Anterior cingulate cortex (tissue), 58 donors: Measurements from ENCODE around the gene RBKS.

Experiments
- DNase-seq, 58 donors: peaks; one replicate each; lab custom pipeline; 2025; lab: John Stamatoyannopoulos, UW

RBKS gene

GRCh38 chr2:27838502-27838901 is 51.7 kb downstream of the RBKS start:
- no peak for DNase-seq

GRCh38 chr2:27833931-27834330 is 56.3 kb downstream of the RBKS start:
- DNase-seq: no peak

GRCh38 chr2:27832396-27832795 is 57.8 kb downstream of the RBKS start:
- DNase-seq: no peak

GRCh38 chr2:27831279-27832050 is 58.7 kb downstream of the RBKS start:
- no peak for DNase-seq

- no peak for DNase-seq
These were observed 59.5 kb downstream of the RBKS start for GRCh38 chr2:27830656-27831055.

GRCh38 chr2:27829791-27830190 is 60.4 kb downstream of the RBKS start:
- no peak for DNase-seq

GRCh38 chr2:27828305-27828704 is 61.9 kb downstream of the RBKS start:
- no peak for DNase-seq

- DNase-seq: no peak
These were observed 65.8 kb downstream of the RBKS start for GRCh38 chr2:27824401-27824800.

- no peak for DNase-seq
These were observed 66.6 kb downstream of the RBKS start for GRCh38 chr2:27823569-27823968.

GRCh38 chr2:27823135-27823534 is 67.1 kb downstream of the RBKS start:
- DNase-seq: peak in 2 of 58 donors; percentile 2 to 6

- DNase-seq: no peak
These were observed 68.1 kb downstream of the RBKS start for GRCh38 chr2:27822049-27822448.

- DNase-seq: no peak
These were observed 74.2 kb downstream of the RBKS start for GRCh38 chr2:27815860-27816438.

- no peak for DNase-seq
These were observed 75.4 kb downstream of the RBKS start for GRCh38 chr2:27814758-27815157.

GRCh38 chr2:27811768-27812167 is 78.4 kb downstream of the RBKS start:
- DNase-seq: no peak

- DNase-seq: no peak
These were observed 79.7 kb downstream of the RBKS start for GRCh38 chr2:27810455-27810854.

GRCh38 chr2:27809761-27810241 is 80.4 kb downstream of the RBKS start:
- DNase-seq: peak in 4 of 58 donors; percentile 15 to 59 (median 26)

- no peak for DNase-seq
These were observed 81.2 kb downstream of the RBKS start for GRCh38 chr2:27808984-27809383.

- DNase-seq: no peak
These were observed 81.8 kb downstream of the RBKS start for GRCh38 chr2:27808418-27808817.

GRCh38 chr2:27807476-27807875 is 82.7 kb downstream of the RBKS start:
- peak in 1 of 58 donors; percentile 14 for DNase-seq

GRCh38 chr2:27806311-27807059 is 83.7 kb downstream of the RBKS start:
- no peak for DNase-seq

- no peak for DNase-seq
These were observed 85.0 kb downstream of the RBKS start for GRCh38 chr2:27805180-27805579.
